HG03064 (cell line): ENCODE results near the gene COL4A5.
"Not testable (repeated sequence)": the region's sequence is repeated elsewhere in the genome, so short reads cannot be mapped to it uniquely, and the experiment has no call there.

Source experiments
- ATAC-seq: cut with Tn5 transposase; IDR thresholded peaks from one replicate; pipeline ENCODE4 v1.9.1; 2021; ENCODE audit warnings: low read depth; ENCODE audit not compliant: unreplicated experiment

The COL4A5 gene

DNA sequence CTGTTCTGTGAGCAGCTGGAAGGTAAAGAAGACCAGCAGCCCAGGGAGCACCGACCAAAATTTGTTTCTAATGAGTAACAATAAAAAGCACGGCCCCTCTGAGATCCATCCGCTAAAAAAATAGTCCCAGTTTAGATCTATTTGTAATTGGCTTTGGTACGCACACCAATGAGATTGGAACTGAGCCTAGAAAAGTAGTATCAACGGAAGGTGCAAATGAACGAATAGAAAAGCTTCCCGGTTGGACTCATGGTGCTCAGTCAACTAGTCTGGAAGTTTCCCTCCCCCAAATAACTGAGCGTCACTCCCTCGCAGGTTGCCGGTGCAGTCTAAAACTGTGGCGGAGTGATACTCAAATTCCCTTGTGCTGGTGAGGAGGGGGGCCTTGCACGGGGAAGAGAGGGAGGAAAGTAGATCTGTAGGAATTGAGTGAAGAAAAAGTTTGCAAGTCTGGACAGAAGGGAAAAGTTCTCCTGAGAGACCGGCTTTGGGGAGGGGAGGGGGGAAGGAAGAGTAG, at the start of gene COL4A5:
Gene COL4A5, plus strand, starts transcription at position 413 of the 517 bp plus-strand sequence. CDS start 288 bp downstream, outside the sequence.
- ATAC-seq: no peak

- ATAC-seq: not testable (repeated sequence)
Measured at GRCh38 chrX:108390976-108391717, 48.5 kb upstream of the COL4A5 start.

GRCh38 chrX:108396188-108396891, 43.3 kb upstream of the COL4A5 start:
- ATAC-seq: no peak

DNA sequence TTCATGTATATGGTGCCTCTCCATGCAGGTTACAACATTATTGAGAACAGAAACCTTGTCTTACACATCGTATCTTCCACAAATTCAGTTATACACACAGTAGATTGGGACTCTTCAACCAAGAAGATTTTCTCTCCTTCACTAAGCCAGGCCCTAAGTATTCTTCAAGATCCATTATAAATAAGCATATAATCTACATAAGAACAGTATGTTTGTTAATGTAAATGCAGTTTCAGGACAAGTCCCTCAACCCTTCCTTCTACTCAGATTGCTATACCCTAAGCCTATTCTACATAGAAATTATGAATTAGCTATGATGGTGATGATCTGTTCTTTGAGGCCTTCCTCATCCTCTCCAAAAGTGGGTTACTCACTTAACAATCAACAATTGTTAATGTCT, 42.7 kb upstream of the COL4A5 start:
- no peak for ATAC-seq

GRCh38 chrX:108397627-108398391, 41.8 kb upstream of the COL4A5 start:
- no peak for ATAC-seq

GRCh38 chrX:108399418-108400165, 40.0 kb upstream of the COL4A5 start:
- ATAC-seq: no peak

GRCh38 chrX:108412783-108413182, 26.9 kb upstream of the COL4A5 start:
- ATAC-seq: no peak

DNA sequence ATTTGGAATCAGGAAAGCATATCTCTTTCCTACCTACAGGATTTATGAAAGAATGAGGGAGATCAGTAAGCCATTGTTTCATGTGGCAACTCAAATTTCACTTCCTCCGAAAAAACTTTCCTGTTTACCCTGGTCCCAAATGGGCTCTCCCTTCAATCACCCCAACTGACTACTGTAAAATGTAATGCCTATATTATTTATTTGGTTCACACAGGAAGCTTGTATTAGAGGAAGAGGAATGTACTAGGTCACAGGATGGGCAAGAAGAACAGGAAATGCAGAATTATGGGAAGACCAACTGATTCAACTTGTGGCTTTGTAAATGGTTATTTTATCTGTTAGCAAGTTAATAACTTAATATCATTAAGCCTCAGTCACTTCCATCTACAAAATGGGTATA, 24.5 kb upstream of the COL4A5 start:
- no peak for ATAC-seq

GRCh38 chrX:108415891-108416290, 23.7 kb upstream of the COL4A5 start:
- ATAC-seq: no peak

DNA sequence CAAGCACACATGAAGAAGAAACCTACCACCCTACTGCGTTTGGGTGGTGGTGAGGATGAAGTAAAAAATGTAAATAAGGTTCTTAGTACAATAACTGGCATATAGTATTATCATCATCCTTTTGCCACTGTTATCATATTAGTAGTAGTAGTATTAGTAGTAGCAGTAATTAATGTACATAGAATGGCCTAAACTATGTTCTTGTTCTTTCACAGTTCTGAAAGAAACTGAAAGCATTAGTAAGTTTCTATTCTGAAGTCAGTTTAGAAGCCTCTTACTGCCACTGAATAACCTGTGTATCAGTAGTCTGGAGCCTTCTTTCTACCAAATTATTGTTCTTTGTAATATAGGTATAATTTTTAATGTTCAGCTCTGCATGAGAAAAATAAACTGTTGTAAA, 22.4 kb upstream of the COL4A5 start:
- ATAC-seq: no peak

DNA sequence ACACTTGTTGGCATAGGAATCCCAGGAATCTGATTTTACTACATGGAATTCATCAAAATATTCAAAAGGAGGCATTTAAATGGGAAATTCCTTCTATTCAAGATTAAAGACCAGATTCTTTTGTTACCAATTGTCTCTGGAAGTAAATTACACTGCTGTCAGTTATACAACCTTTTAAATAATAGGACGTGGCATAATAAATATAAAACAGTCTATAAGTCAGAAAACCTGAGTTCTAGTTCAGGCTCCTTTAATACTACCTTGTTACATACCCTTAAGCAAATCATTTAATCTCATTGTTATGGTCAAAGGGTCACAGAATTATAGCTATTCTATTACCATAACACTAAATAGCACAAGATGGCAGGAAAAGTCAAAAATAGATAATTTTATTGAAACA, 20.2 kb upstream of the COL4A5 start:
- no peak for ATAC-seq

- no peak for ATAC-seq
Measured at GRCh38 chrX:108420481-108420880, 19.2 kb upstream of the COL4A5 start.

- no peak for ATAC-seq
Measured at GRCh38 chrX:108426262-108426661, 13.4 kb upstream of the COL4A5 start.

DNA sequence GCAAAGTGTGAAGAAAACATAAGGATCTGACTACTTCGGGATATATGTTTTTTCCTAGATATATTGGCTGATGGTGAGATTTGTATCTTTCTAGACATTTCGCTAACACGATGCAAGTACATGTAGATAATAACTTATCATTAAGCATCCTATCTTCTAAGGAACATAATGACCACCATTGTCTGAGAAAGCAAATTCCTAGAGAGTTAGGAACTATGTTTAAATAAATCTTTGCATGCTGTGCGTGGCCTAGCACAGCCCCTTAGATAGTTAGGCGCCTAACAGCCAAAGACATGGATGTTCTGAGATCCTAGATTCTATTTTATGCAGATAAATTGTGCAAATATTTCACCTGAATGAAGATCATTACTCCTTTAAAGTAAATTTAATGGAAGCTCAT, 4.4 kb upstream of the COL4A5 start:
- ATAC-seq: no peak

- no peak for ATAC-seq
Measured at GRCh38 chrX:108437349-108438109, 2.1 kb upstream of the COL4A5 start.

DNA sequence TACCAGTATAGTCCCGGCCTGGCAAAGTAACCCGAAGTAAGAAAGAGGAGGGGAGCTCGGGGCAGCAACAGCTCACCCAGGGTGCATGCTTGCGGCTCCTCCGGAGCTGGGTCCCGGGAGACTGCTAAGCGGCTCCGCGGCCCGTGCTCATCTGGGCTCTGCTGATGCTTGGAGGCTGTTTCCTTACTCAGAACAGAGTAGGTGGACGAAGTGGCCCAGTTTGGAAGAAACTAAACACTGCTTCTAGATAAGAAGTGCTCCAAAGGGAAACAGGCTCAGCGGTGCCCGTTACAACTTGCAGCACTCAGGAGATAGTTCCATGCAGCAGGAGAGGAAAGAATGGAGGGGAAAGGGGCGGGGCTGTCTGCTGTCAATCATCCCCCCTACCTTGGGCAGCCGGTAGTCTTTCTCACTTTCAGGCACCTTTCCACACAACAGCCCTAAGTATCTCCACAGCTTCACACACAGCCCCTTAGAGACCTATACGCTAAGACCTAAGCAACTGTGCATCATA, 1.5 kb upstream of the COL4A5 start, which contains the start of gene COL4A6:
Gene COL4A6, minus strand, starts transcription at position 313 of the 514 bp plus-strand sequence. Its CDS starts 226 bp downstream, at position 87.
- no peak for ATAC-seq

DNA sequence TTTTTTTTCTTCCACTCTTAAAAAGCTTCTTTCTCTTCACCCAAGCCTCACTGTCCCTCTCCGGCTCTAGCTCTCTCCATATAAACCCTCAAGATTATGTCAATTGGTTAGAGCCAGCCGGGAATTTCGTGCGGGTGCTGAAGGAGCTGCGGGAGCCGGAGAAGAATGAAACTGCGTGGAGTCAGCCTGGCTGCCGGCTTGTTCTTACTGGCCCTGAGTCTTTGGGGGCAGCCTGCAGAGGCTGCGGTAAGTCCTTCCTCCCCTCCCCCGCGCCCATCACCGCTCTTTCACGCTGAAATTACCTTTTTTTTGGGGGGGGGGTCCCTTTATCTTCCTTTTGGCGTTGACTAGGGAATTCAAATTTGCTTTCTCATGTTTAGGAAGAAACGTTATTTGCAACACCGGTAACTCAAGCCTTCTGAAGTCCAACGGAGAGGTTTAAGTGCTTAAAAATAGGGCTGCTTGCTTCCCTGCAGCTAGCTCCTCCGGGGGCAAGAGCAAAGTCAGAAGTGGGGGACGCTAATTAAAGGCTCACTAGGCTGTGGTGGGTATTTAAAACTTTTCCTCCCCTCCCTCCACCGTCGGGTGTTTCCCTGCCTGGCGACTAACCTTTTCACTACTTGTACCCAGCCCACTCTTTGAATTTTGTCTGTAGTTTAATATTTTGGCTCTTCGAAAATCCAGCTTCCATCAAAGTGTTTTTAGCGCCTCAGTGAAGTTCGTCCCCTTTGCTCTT, 491 bp downstream of the COL4A5 start:
- ATAC-seq: no peak

- no peak for ATAC-seq
Measured at GRCh38 chrX:108442901-108443464, 3.3 kb downstream of the COL4A5 start.
